OCI-LY1 (cell line): ENCODE measurements around the gene DPT.

ENCODE experiments used
- EZH2 ChIP-seq: fragments of 200-600 bp; sonication (generic), shearing (Covaris generic); IDR thresholded peaks from 2 replicates; pipeline ENCODE4 v1.8.0; 2017; ENCODE audit warnings: borderline replicate concordance, mixed run types, mild to moderate bottlenecking, antibody characterized with exemption, low read length, moderate library complexity, mixed read lengths
- TF ChIP-seq, protein P1 (sequence below): fragments of 200-600 bp; sonication (generic), shearing (Covaris generic); IDR thresholded peaks from 2 replicates; pipeline ENCODE4 v1.5.1; 2017; ENCODE audit warnings: mild to moderate bottlenecking, antibody characterized with exemption, low read length, moderate library complexity, mixed read lengths

DNA sequence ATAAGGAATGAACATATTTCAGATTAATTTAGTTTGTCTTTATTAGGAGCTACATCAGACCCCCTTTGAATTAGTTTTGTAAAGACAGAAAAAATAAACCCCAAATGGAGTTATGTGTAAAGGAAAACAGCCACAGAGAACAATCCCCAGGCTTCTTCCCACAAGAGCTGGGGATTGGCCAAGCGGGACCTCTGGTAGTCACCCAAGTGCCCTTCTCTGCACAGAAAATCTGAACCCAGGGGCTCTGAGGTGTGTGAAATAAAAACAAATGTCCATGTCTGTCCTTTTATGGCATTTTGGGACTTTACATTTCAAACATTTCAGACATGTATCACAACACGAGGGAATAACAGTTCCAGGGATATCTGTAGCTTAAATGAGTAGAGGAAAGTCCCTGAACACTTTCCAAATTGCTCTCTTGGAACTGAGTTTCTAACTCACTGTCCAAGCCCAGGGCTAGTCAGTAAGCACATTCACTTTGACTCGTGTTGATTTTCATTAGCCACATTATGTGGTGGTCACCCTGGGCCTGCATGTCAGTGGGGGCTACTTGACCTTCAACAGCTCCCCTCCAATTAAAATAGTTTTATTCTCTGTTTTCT is 22.5 kb downstream of the DPT start:
- TF ChIP-seq, protein P1, sequence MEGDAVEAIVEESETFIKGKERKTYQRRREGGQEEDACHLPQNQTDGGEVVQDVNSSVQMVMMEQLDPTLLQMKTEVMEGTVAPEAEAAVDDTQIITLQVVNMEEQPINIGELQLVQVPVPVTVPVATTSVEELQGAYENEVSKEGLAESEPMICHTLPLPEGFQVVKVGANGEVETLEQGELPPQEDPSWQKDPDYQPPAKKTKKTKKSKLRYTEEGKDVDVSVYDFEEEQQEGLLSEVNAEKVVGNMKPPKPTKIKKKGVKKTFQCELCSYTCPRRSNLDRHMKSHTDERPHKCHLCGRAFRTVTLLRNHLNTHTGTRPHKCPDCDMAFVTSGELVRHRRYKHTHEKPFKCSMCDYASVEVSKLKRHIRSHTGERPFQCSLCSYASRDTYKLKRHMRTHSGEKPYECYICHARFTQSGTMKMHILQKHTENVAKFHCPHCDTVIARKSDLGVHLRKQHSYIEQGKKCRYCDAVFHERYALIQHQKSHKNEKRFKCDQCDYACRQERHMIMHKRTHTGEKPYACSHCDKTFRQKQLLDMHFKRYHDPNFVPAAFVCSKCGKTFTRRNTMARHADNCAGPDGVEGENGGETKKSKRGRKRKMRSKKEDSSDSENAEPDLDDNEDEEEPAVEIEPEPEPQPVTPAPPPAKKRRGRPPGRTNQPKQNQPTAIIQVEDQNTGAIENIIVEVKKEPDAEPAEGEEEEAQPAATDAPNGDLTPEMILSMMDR = no peak
- no peak for TF ChIP-seq EZH2
